ENCODE data around the gene TNFAIP2.
"Not testable (repeated sequence)": the region's sequence is repeated elsewhere in the genome, so short reads cannot be mapped to it uniquely, and the experiment has no call there.

Gene TNFAIP2

DNA sequence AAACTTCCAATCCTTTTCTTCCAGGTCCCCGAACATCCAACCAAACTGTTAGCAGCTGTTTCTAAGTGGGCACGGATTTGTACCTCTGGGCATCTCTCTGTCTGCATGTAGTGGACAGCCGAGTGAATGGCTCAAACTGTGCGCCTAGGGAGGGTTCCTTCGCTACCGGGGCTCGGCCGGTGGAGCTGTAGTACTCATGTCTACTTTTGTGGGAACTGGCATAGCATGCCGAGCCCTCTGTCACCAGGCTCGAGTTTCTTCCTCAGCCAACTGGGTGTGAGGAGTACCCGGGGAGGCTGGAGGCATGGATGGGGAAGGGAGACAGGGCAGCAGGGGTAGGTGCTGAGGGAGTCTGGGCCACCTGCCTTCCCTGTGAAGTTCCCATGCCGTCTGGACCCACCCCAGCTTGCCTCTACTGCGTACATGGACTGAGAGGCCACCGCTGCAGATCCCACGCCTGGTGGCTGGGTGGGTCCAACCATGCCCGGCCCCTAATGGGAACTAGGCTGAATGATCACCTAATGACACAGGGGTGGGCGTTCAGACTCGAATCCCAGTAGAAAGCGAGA is 23.0 kb downstream of the TNFAIP2 start:
- ATAC-seq: no peak
- TF ChIP-seq BACH2 (CRISPR knock-in tag; IDR thresholded peaks at IDR 0.05; ENCODE audit: borderline replicate concordance) (no peak), ISL1 (CRISPR knock-in tag; IDR thresholded peaks at IDR 0.05) (no peak), RARB (CRISPR knock-in tag; IDR thresholded peaks at IDR 0.05) (no peak), ZNF565 (CRISPR knock-in tag; conservative IDR thresholded peaks at IDR 0.05; ENCODE audit: low read depth) (no peak)

DNA sequence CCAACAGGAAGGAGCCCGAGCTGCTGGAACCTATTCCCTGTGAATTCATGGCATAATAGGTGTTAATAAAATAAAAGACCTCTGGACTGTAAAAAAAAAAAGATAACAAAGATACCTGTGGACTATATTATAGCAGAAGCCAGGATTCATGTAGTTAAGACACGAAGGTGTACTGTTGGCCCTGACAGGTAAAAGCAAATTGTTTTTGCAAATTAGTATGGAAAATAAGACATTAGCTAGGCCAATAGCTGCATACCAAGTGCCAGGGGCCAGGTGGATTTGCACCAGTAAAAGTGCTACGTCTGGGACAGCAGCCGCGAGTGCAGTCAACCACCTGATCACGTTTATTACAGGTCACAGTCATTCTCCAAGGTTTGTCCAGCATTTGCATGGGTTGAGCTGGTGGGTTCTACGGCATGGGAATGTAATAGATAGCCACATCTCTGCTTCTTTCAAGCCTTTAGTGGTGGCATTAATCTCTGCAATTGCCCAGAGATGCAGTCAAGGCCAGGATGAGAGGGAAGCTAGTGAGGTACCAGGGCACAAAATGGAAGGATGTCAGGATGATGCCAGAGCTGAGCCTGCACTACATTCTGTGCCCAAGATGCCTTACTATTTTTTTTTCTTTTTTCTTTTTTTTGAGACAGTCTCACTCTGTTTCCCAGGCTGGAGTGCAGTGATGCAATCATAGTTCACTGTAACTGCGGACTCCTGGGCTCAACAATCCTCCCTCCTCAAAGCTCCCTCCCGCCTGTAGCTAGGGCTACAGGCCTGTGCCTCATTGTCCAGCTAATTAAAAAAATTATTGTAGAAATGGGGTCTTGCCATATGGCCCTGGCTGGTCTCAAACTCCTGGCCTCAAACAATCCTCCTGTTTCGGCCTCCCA is 26.3 kb downstream of the TNFAIP2 start:
- TF ChIP-seq ISL1 (CRISPR knock-in tag; IDR thresholded peaks at IDR 0.05): no peak
- no peak for TF ChIP-seq POU6F1 (CRISPR knock-in tag; IDR thresholded peaks at IDR 0.05; ENCODE audit: borderline replicate concordance, low read depth)
- TF ChIP-seq TOX (CRISPR knock-in tag; IDR thresholded peaks at IDR 0.05; ENCODE audit: borderline replicate concordance): no peak
- no peak for ATAC-seq

- TF ChIP-seq BACH2 (CRISPR knock-in tag; IDR thresholded peaks at IDR 0.05; ENCODE audit: borderline replicate concordance): no peak
- TF ChIP-seq CSDC2 (CRISPR knock-in tag; IDR thresholded peaks at IDR 0.05): no peak
- no peak for TF ChIP-seq ESRRG (CRISPR knock-in tag; IDR thresholded peaks at IDR 0.05)
- no peak for TF ChIP-seq ZNF70 (CRISPR knock-in tag; IDR thresholded peaks at IDR 0.05)
- no peak for TF ChIP-seq ZNF565 (CRISPR knock-in tag; conservative IDR thresholded peaks at IDR 0.05; ENCODE audit: low read depth)
- TF ChIP-seq RARB (CRISPR knock-in tag; IDR thresholded peaks at IDR 0.05): no peak
- TF ChIP-seq ZNF8 (CRISPR knock-in tag; IDR thresholded peaks at IDR 0.05): no peak
- TF ChIP-seq ISL1 (CRISPR knock-in tag; IDR thresholded peaks at IDR 0.05): no peak
- TF ChIP-seq, protein P1, sequence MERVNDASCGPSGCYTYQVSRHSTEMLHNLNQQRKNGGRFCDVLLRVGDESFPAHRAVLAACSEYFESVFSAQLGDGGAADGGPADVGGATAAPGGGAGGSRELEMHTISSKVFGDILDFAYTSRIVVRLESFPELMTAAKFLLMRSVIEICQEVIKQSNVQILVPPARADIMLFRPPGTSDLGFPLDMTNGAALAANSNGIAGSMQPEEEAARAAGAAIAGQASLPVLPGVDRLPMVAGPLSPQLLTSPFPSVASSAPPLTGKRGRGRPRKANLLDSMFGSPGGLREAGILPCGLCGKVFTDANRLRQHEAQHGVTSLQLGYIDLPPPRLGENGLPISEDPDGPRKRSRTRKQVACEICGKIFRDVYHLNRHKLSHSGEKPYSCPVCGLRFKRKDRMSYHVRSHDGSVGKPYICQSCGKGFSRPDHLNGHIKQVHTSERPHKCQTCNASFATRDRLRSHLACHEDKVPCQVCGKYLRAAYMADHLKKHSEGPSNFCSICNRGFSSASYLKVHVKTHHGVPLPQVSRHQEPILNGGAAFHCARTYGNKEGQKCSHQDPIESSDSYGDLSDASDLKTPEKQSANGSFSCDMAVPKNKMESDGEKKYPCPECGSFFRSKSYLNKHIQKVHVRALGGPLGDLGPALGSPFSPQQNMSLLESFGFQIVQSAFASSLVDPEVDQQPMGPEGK (CRISPR knock-in tag; IDR thresholded peaks at IDR 0.05; ENCODE audit: borderline replicate concordance): no peak
- TF ChIP-seq SNAI2 (CRISPR knock-in tag; IDR thresholded peaks at IDR 0.05): no peak
- TF ChIP-seq ZFP30 (CRISPR knock-in tag; IDR thresholded peaks at IDR 0.05): no peak
Observed at GRCh38 chr14:103151270-103151945, 28.1 kb downstream of the TNFAIP2 start.

DNA sequence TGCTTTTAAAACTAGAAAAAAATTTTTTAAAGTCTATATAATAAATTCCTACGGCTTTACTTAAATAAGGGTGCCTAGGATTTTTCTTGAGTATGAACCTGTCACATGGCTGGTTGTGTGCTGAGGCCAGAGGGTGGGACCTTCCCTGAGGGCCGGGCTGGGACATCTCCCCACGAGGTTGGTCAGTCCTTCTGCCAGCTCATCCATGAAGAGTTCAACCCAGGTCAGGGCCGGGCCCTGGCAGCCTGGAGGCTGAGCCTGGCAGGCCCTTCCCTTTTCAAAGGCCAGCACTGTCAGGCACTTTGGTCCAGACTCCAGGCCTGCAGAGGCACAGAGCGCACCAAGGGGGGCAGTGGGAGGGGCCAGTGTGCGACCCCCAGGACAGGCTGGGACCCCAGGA is 31.7 kb downstream of the TNFAIP2 start:
- ATAC-seq: peak; percentile 99
- TF ChIP-seq, protein P2, sequence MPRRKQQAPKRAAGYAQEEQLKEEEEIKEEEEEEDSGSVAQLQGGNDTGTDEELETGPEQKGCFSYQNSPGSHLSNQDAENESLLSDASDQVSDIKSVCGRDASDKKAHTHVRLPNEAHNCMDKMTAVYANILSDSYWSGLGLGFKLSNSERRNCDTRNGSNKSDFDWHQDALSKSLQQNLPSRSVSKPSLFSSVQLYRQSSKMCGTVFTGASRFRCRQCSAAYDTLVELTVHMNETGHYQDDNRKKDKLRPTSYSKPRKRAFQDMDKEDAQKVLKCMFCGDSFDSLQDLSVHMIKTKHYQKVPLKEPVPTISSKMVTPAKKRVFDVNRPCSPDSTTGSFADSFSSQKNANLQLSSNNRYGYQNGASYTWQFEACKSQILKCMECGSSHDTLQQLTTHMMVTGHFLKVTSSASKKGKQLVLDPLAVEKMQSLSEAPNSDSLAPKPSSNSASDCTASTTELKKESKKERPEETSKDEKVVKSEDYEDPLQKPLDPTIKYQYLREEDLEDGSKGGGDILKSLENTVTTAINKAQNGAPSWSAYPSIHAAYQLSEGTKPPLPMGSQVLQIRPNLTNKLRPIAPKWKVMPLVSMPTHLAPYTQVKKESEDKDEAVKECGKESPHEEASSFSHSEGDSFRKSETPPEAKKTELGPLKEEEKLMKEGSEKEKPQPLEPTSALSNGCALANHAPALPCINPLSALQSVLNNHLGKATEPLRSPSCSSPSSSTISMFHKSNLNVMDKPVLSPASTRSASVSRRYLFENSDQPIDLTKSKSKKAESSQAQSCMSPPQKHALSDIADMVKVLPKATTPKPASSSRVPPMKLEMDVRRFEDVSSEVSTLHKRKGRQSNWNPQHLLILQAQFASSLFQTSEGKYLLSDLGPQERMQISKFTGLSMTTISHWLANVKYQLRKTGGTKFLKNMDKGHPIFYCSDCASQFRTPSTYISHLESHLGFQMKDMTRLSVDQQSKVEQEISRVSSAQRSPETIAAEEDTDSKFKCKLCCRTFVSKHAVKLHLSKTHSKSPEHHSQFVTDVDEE (CRISPR knock-in tag; IDR thresholded peaks at IDR 0.05): no peak
- TF ChIP-seq ZNF70 (CRISPR knock-in tag; IDR thresholded peaks at IDR 0.05): no peak
- TF ChIP-seq RARB (CRISPR knock-in tag; IDR thresholded peaks at IDR 0.05): no peak
- TF ChIP-seq POU6F1 (CRISPR knock-in tag; IDR thresholded peaks at IDR 0.05; ENCODE audit: borderline replicate concordance, low read depth): no peak
- TF ChIP-seq BACH2 (CRISPR knock-in tag; IDR thresholded peaks at IDR 0.05; ENCODE audit: borderline replicate concordance): no peak

More at GRCh38 chr14:103151270-103151945, 28.1 kb downstream of the TNFAIP2 start:
- ATAC-seq: no peak; the same call in 2 of the 3 replicates

GRCh38 chr14:103155416-103155815 is 32.2 kb downstream of the TNFAIP2 start:
- ATAC-seq: not testable (repeated sequence)

Data from SK-N-SH treated with all-trans-retinoic acid at 6 μM for 48 hours (cell line).